RWPE1 (cell line): ENCODE data around the gene HOXC11.

Experiments
- CTCF ChIA-PET: fragments of 350-600 bp; sonication (Branson Sonifier 250); formaldehyde crosslinking; extraction: SDS; loops from one replicate; lab custom pipeline; 2021; lab: Yijun Ruan, JAX
- POLR2A ChIA-PET: fragments of 400-600 bp; formaldehyde crosslinking; extraction: SDS; loops from one replicate; lab custom pipeline; 2020; ENCODE audit warnings: antibody characterized with exemption; ENCODE audit not compliant: low non-redundant PET; lab: Yijun Ruan, JAX
- DNase-seq: peaks from one replicate; pipeline ENCODE4 v3.0.0; 2012; ENCODE audit warnings: low spot score
- H3K27ac ChIP-seq: fragments of 450-650 bp; 2 replicates; pipeline ENCODE4 v1.5.1; 2017
- TF ChIP-seq, protein P1 (sequence below): fragments of 450-650 bp; conservative IDR thresholded peaks from 2 replicates; pipeline ENCODE4 v1.5.1; 2017; ENCODE audit warnings: low read depth, mild to moderate bottlenecking

HOXC11 gene

DNA sequence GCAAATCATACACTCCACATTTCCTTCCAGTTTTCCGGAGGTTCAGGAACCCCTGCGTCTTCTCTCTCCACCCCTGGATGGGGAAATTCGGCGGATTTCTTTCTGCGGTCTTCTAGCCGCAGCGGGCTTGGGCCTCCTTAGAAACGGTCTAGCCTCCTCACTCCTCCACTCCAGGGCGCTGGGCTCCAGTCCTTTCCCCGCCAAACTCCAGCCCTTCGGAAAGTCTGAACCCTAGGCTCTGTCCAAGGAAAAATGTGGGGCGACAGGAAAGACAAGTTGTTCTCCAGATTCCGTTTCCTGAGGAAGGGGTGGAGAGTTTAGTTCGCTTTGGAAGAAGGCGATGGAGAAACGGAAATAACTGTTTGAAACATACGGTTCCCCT, 10.6 kb downstream of the HOXC11 start:
- ChIA-PET POLR2A (no interaction called here), CTCF (interaction anchor here (0.6 kb wide), 2 partner anchors 230 to 1941 kb away, joined by 3 to 4 read pairs; no protein-coding TSS in a partner anchor)
- TF ChIP-seq, protein P1, sequence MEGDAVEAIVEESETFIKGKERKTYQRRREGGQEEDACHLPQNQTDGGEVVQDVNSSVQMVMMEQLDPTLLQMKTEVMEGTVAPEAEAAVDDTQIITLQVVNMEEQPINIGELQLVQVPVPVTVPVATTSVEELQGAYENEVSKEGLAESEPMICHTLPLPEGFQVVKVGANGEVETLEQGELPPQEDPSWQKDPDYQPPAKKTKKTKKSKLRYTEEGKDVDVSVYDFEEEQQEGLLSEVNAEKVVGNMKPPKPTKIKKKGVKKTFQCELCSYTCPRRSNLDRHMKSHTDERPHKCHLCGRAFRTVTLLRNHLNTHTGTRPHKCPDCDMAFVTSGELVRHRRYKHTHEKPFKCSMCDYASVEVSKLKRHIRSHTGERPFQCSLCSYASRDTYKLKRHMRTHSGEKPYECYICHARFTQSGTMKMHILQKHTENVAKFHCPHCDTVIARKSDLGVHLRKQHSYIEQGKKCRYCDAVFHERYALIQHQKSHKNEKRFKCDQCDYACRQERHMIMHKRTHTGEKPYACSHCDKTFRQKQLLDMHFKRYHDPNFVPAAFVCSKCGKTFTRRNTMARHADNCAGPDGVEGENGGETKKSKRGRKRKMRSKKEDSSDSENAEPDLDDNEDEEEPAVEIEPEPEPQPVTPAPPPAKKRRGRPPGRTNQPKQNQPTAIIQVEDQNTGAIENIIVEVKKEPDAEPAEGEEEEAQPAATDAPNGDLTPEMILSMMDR = no peak
- no peak for DNase-seq
- no peak overlapping the region for H3K27ac ChIP-seq

DNA sequence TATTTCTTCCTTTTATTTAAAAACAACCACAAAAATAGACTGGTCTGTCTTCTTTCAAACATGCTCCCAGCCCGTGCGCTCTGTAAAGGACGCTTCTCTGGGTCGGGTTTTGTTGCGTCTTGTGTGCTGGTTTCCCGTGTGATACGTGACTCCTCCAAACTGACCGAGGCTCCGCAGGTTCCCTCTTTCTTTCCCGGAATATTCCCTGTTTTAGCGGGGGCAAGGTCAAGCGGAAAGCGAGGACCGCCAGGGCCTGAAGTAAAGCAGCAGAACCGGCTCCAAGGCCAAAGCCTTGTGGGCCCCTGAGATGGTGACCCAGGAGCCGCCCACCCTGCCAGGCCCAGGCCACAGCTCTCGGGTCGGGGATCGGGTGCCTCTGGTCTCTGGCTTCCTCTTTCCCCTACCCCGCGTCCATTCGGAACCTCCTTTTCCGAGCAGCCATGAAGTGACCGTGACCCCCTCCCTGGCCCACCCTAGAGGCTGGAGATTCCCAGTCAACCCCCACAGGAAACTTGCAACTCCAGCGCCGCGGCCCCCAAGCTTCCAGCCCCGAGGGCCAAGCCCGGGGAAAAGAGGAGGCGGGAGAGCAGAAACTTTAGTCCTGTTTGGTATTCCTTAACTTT, 11.1 kb downstream of the HOXC11 start:
- POLR2A ChIA-PET = no interaction called here
- no peak overlapping the region for H3K27ac ChIP-seq

DNA sequence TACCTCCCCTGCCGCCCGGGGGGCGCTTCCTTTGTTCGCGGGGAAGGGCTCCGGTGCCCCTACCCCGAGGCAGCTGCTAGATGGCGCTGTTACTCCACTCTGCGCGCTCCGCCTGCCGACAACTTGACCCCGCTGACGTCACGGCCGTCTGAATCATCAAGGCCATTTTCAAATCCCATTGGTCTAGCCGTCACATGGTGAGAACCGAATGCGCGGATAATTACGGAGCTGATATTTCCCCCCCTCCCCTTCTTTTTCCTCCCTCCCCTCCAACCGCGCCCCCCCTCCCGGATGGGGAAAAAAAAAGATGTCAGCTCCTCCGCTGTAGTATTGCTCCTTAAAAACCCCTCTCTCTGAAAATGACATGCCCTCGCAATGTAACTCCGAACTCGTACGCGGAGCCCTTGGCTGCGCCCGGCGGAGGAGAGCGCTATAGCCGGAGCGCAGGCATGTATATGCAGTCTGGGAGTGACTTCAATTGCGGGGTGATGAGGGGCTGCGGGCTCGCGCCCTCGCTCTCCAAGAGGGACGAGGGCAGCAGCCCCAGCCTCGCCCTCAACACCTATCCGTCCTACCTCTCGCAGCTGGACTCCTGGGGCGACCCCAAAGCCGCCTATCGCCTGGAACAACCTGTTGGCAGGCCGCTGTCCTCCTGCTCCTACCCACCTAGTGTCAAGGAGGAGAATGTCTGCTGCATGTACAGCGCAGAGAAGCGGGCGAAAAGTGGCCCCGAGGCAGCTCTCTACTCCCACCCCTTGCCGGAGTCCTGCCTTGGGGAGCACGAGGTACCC, 12.2 kb downstream of the HOXC11 start, which contains the start of gene HOXC10:
HOXC10 (plus strand) TSS at position 246 of the 791 bp plus-strand sequence; CDS start at position 360, 114 bp downstream.
- TF ChIP-seq, protein P1 = peak; percentile 69
- peak; percentile 93 for DNase-seq
- no peak within 1 kb of the TSS for H3K27ac ChIP-seq
- CTCF ChIA-PET = interaction anchor here (0.5 to 3.7 kb wide), 35 partner anchors 8 to 1899 kb away, joined by 3 to 25 read pairs (median 4); partner anchors contain the start of genes HOTAIR, HOXC4, HOXC5 and HOXC9
- POLR2A ChIA-PET = interaction anchor here (0.5 kb wide), 1 partner anchor 10 kb away, joined by 3 read pairs; no protein-coding TSS in a partner anchor

More for the DNA sequence above, 11.1 kb downstream of the HOXC11 start:
- CTCF ChIA-PET = interaction anchor here (0.5 to 3.7 kb wide), 15 partner anchors 9 to 1941 kb away, joined by 3 to 25 read pairs (median 4); partner anchors contain the start of genes HOTAIR, HOXC5 and HOXC9
- no peak for DNase-seq
- TF ChIP-seq, protein P1 = no peak

DNA sequence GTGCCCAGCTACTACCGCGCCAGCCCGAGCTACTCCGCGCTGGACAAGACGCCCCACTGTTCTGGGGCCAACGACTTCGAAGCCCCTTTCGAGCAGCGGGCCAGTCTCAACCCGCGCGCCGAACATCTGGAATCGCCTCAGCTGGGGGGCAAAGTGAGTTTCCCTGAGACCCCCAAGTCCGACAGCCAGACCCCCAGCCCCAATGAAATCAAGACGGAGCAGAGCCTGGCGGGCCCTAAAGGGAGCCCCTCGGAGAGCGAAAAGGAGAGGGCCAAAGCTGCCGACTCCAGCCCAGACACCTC, 12.7 kb downstream of the HOXC11 start:
- ChIA-PET POLR2A (interaction anchor here (0.5 to 0.6 kb wide), 2 partner anchors 9 to 367 kb away, joined by 3 read pairs; no protein-coding TSS in a partner anchor), CTCF (interaction anchor here (0.5 to 3.7 kb wide), 17 partner anchors 15 to 1898 kb away, joined by 3 to 25 read pairs (median 6); partner anchors contain the start of genes HOXC5 and HOXC9)
- TF ChIP-seq, protein P1 = no peak

DNA sequence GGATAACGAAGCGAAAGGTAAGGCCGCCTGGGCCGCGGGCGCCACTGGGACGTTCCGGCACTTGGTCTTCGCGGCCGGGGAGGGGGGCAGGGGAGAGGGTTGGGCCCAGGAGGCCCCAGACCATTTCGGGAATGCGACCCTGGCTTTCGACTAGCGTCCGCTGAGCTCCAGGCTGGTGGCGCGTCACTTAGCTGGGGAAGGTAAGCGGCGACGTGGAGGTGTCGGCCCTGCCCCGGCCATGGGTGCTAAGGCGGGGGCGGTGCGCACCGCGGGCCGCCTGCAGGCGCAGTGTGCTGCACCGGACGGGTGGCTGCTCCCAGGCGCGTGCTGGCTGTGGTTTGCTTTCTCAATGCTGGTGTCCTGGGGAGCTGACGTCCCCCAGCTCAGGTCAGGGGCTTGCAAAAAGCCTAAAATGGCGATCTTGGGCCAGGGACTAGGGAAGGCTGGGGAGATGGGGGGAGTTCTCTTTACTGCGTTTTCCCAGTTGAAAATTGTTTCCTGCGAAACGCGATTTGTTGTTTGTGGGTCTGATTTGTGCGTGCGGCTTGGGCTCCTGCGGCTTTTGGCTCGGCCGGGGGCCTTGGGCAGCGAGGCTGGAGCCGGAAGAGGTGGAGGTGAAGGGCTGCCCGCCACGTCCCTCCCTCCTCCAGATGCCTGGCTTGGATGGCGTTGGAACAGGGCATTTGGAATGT, 13.2 kb downstream of the HOXC11 start:
- TF ChIP-seq, protein P1 = no peak
- DNase-seq = no peak
- POLR2A ChIA-PET = interaction anchor here (0.5 to 0.6 kb wide), 2 partner anchors 9 to 367 kb away, joined by 3 read pairs; no protein-coding TSS in a partner anchor
- H3K27ac ChIP-seq = no peak overlapping the region
- CTCF ChIA-PET = interaction anchor here (0.6 to 3.7 kb wide), 14 partner anchors 14 to 1898 kb away, joined by 3 to 25 read pairs (median 6); partner anchors contain the start of genes HOXC8 and HOXC9

More for the DNA sequence above, 12.7 kb downstream of the HOXC11 start:
- H3K27ac ChIP-seq = no peak overlapping the region
- DNase-seq = no peak
